HG02943 (cell line): ENCODE results near the gene P2RX1.

ENCODE experiments used
- ATAC-seq: cut with Tn5 transposase; IDR thresholded peaks from one replicate; pipeline ENCODE4 v1.9.1; 2021; ENCODE audit warnings: mild to moderate bottlenecking, low read depth, moderate library complexity; ENCODE audit not compliant: unreplicated experiment

Gene P2RX1

GRCh38 chr17:3891626-3892094 is 24.6 kb downstream of the P2RX1 start:
- no peak for ATAC-seq

- ATAC-seq = no peak
Observed at GRCh38 chr17:3890878-3891219, 25.4 kb downstream of the P2RX1 start.

- ATAC-seq = no peak
Observed at GRCh38 chr17:3890082-3890877, 26.0 kb downstream of the P2RX1 start.

- ATAC-seq = no peak
Observed at GRCh38 chr17:3889325-3890012, 26.8 kb downstream of the P2RX1 start.

GRCh38 chr17:3888343-3889171 is 27.7 kb downstream of the P2RX1 start:
- ATAC-seq = no peak

GRCh38 chr17:3887804-3888203 is 28.5 kb downstream of the P2RX1 start:
- no peak for ATAC-seq

- no peak for ATAC-seq
Observed at GRCh38 chr17:3887394-3887793, 28.9 kb downstream of the P2RX1 start.

DNA sequence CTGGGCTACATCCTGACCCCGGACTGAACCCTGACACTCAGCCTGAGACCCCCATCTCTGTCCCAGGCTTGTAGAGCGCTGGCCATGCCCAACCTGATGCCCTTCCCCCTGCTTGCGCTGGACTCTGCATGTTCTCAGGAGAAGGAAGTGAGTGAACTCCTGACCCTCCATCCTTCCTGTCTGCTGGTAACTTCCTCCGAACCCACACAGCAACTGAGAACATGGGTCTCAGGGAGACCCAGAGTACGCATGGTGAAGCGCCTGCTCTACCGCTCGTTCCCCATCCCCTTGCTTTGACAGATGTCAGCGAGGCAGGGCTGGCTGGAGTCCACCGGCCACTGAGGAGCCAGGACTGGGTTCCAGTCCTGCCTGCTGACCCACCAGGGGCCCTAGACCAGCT is 29.5 kb downstream of the P2RX1 start:
- ATAC-seq = no peak

- no peak for ATAC-seq
Observed at GRCh38 chr17:3885970-3886369, 30.3 kb downstream of the P2RX1 start.

- ATAC-seq = no peak
Observed at GRCh38 chr17:3885271-3885670, 31.0 kb downstream of the P2RX1 start.

DNA sequence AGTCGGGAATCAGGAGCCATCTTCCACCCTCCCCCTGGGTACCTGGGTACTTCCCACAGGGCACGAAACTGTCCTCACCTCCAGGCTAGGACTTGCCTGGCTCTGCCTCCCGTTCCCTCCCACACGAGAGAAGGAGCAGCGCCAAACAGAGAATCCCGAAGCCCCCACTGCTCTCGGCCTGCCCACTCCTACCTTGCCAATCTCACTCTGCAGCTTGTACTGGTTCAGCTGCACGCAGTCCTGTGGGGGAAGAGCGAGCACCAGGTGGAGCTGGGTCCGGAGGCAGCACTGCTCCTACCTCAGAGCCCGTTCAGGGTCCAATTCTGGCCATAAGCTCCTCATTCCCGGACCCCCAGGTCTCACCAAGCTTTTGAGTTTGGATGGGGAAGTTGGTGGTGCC is 32.1 kb downstream of the P2RX1 start:
- no peak for ATAC-seq

DNA sequence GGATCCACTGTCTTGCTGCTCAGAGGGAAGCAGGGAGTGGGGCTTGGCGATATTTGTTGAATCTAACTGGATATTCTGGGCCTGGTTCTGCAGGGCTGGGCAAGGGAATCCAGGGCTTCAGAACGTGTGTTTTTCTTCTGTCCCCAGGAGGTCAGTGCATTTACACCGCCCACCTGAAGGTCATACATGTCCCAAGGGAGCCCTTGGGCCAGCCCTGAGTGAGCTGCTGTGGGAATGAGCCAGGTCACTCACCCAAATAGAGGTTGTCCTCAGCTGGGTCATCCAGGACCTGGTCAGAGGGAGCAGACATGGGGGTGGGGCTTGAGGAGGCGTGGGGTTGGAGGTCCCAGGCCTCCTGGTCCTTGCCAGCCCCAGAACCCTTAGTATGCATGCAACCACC is 34.0 kb downstream of the P2RX1 start:
- ATAC-seq = no peak

GRCh38 chr17:3880983-3881382 is 35.3 kb downstream of the P2RX1 start:
- no peak for ATAC-seq

GRCh38 chr17:3879591-3880417 is 36.5 kb downstream of the P2RX1 start:
- no peak for ATAC-seq

- no peak for ATAC-seq
Observed at GRCh38 chr17:3879186-3879585, 37.1 kb downstream of the P2RX1 start.

- no peak for ATAC-seq
Observed at GRCh38 chr17:3877220-3877619, 39.0 kb downstream of the P2RX1 start.

- ATAC-seq = no peak
Observed at GRCh38 chr17:3875317-3875716, 40.9 kb downstream of the P2RX1 start.

- no peak for ATAC-seq
Observed at GRCh38 chr17:3873862-3874261, 42.4 kb downstream of the P2RX1 start.

- no peak for ATAC-seq
Observed at GRCh38 chr17:3870871-3871306, 45.4 kb downstream of the P2RX1 start.

GRCh38 chr17:3867606-3868005 is 48.7 kb downstream of the P2RX1 start:
- ATAC-seq = no peak
